H1 (cell line): ENCODE measurements around the gene KRTAP5-6. TPM values are rescaled to one million over a fixed set of nuclear protein-coding genes. Genes with fewer than 3 reads are reported as not detected.

ENCODE experiments used
- BACH1 ChIP-seq: IDR thresholded peaks from 2 replicates; pipeline ENCODE4 v1.6.1; 2012; ENCODE audit warnings: low read length, improper control_type of control experiment
- BRCA1 ChIP-seq: IDR thresholded peaks from 2 replicates; pipeline ENCODE4 v1.6.1; 2012; ENCODE audit warnings: low read depth, low read length, improper control_type of control experiment
- CBX8 ChIP-seq: fragments of 300-800, 300-1000 bp; sonication (generic); IDR thresholded peaks from 2 replicates; pipeline ENCODE4 v1.7.1; 2016; ENCODE audit warnings: low read depth, low read length, borderline replicate concordance
- CHD7 ChIP-seq: fragments of 300-600 bp; sonication (generic); IDR thresholded peaks from 2 replicates; pipeline ENCODE4 v1.7.1; 2012; ENCODE audit warnings: low read length, moderate library complexity, mild to moderate bottlenecking, inconsistent platforms; ENCODE audit not compliant: insufficient replicate concordance
- CREB1 ChIP-seq: IDR thresholded peaks from 2 replicates; pipeline ENCODE4 v1.6.1; 2012; ENCODE audit warnings: inconsistent platforms
- MAX ChIP-seq: IDR thresholded peaks from 2 replicates; pipeline ENCODE4 v1.6.1; 2012; ENCODE audit warnings: inconsistent platforms
- NRF1 ChIP-seq: IDR thresholded peaks from 2 replicates; pipeline ENCODE4 v1.6.1; 2011; ENCODE audit warnings: mild to moderate bottlenecking, low read depth, low read length, improper control_type of control experiment
- USF2 ChIP-seq: IDR thresholded peaks from 2 replicates; pipeline ENCODE4 v1.6.1; 2011; ENCODE audit warnings: low read length, improper control_type of control experiment
- polyA plus RNA-seq, 7 experiments: library from polyadenylated mRNA; depleted of rRNA in 3 of 7; stranded (reverse) in 5 of 7; unstranded in 2 of 7; fragments of >200 nt in 5 of 7; fragments of 200-250 nt in 2 of 7; gene quantifications; 1 replicate in 5 of 7; 2 replicates in 1 of 7; 4 replicates in 1 of 7; pipeline versions ENCODE4 v1.2.1 to v1.2.3, GENCODE V29; 2011 to 2013; ENCODE audit warnings: missing spikeins in 2 of 7, mixed read lengths in 2 of 7
- total RNA-seq: library from RNA; stranded (reverse); fragmentation: NEBNext Ultra II Directional; extraction: Animal tissue kit (Norgen Biotek cat#: 25700); gene quantifications from 2 replicates; pipeline ENCODE4 v1.2.1, GENCODE V29; 2021

The KRTAP5-6 gene
- total and polyA plus RNA-seq, 2 of the 8 experiments (the other 6 are each of a cell fraction or from before 2014, with no cell fraction given): not detected

GRCh38 chr11:1656670-1657069, 40.3 kb upstream of the KRTAP5-6 start (continued):
- TF ChIP-seq CHD7 (no peak), CBX8 (no peak), USF2 (no peak), CREB1 (no peak), BACH1 (no peak), MAX (no peak), BRCA1 (no peak), NRF1 (no peak)
- TF ChIP-seq, all 59 proteins: peak for 0
